HG02571 (cell line): Measurements from ENCODE around the gene BIRC5.

ENCODE experiments used
- ATAC-seq: cut with Tn5 transposase; IDR thresholded peaks from one replicate; pipeline ENCODE4 v1.9.1; 2021; ENCODE audit warnings: mild to moderate bottlenecking, moderate library complexity; ENCODE audit not compliant: unreplicated experiment

Gene BIRC5

GRCh38 chr17:78255029-78255656 lies 41.1 kb downstream of the BIRC5 start:
- ATAC-seq, result no peak

- ATAC-seq, result no peak
Observed at GRCh38 chr17:78255953-78256706, 42.1 kb downstream of the BIRC5 start.

- no peak for ATAC-seq
Observed at GRCh38 chr17:78256707-78257591, 42.9 kb downstream of the BIRC5 start.

GRCh38 chr17:78257810-78258322 lies 43.8 kb downstream of the BIRC5 start:
- no peak for ATAC-seq

GRCh38 chr17:78258323-78259191 lies 44.5 kb downstream of the BIRC5 start:
- no peak for ATAC-seq

- ATAC-seq, result no peak
Observed at GRCh38 chr17:78259192-78259554, 45.1 kb downstream of the BIRC5 start.

GRCh38 chr17:78263063-78263735 lies 49.1 kb downstream of the BIRC5 start:
- no peak for ATAC-seq

GRCh38 chr17:78263736-78264340 lies 49.8 kb downstream of the BIRC5 start:
- no peak for ATAC-seq

- no peak for ATAC-seq
Observed at GRCh38 chr17:78264590-78264989, 50.5 kb downstream of the BIRC5 start.

- ATAC-seq, result no peak
Observed at GRCh38 chr17:78265121-78265520, 51.1 kb downstream of the BIRC5 start.

GRCh38 chr17:78266231-78266631 lies 52.2 kb downstream of the BIRC5 start:
- no peak for ATAC-seq

GRCh38 chr17:78266771-78267170 lies 52.7 kb downstream of the BIRC5 start:
- ATAC-seq, result no peak

GRCh38 chr17:78267253-78268073 lies 53.4 kb downstream of the BIRC5 start:
- ATAC-seq, result no peak

GRCh38 chr17:78268191-78268874 lies 54.3 kb downstream of the BIRC5 start:
- ATAC-seq, result no peak

- no peak for ATAC-seq
Observed at GRCh38 chr17:78268951-78269905, 55.2 kb downstream of the BIRC5 start.

GRCh38 chr17:78269955-78270381 lies 55.9 kb downstream of the BIRC5 start:
- no peak for ATAC-seq
